MM.1S (cell line): ENCODE measurements around the gene FYN.

Source experiments
- DNase-seq: peaks from one replicate; pipeline ENCODE4 v3.0.0-alpha.2; 2015
- H2AFZ ChIP-seq: fragments of 300-600 bp; sonication (generic); 2 replicates; pipeline ENCODE4 v1.6.0; 2016; ENCODE audit warnings: antibody characterized with exemption, low read length
- H3F3A ChIP-seq: fragments of 300-600 bp; sonication (generic); 2 replicates; pipeline ENCODE4 v1.6.1; 2016; ENCODE audit warnings: mild to moderate bottlenecking, antibody characterized with exemption, low read length, moderate library complexity, mixed read lengths; ENCODE audit not compliant: insufficient read depth
- H3K27ac ChIP-seq: fragments of 300-600 bp; sonication (generic); 2 replicates; pipeline ENCODE4 v1.5.1; 2016; ENCODE audit warnings: mild to moderate bottlenecking, low read length
- H3K27me3 ChIP-seq: fragments of 300-600 bp; sonication (generic); replicated peaks from 2 replicates; pipeline ENCODE4 v1.6.0; 2016; ENCODE audit warnings: low read length; ENCODE audit not compliant: insufficient read depth
- H3K36me3 ChIP-seq: fragments of 300-600 bp; sonication (generic); replicated peaks from 2 replicates; pipeline ENCODE4 v1.6.1; 2016; ENCODE audit warnings: mild to moderate bottlenecking, low read length, mixed read lengths; ENCODE audit not compliant: insufficient read depth
- H3K4me1 ChIP-seq: fragments of 300-600 bp; sonication (generic); 2 replicates; pipeline ENCODE4 v1.6.1; 2016; ENCODE audit warnings: low read length, mixed read lengths
- H3K4me2 ChIP-seq: fragments of 300-600 bp; sonication (generic); 2 replicates; pipeline ENCODE4 v1.6.0; 2016; ENCODE audit warnings: low read depth, low read length
- H3K4me3 ChIP-seq: fragments of 300-600 bp; sonication (generic); 2 replicates; pipeline ENCODE4 v1.5.1; 2016; ENCODE audit warnings: low read length, mixed read lengths
- H3K79me2 ChIP-seq: fragments of 300-600 bp; sonication (generic); 2 replicates; pipeline ENCODE4 v1.6.1; 2016; ENCODE audit warnings: mixed run types, low read length, mixed read lengths
- H3K9ac ChIP-seq: fragments of 300-600 bp; sonication (generic); 2 replicates; pipeline ENCODE4 v1.6.1; 2016; ENCODE audit warnings: low read length, mixed read lengths
- H3K9me2 ChIP-seq: fragments of 300-600 bp; sonication (generic); replicated peaks from 2 replicates; pipeline ENCODE4 v1.6.1; 2016; ENCODE audit warnings: mild to moderate bottlenecking, low read length, mixed read lengths; ENCODE audit not compliant: insufficient read depth
- H3K9me3 ChIP-seq: fragments of 300-600 bp; sonication (generic); replicated peaks from 2 replicates; pipeline ENCODE4 v1.6.1; 2016; ENCODE audit warnings: mild to moderate bottlenecking, low read length, mixed read lengths; ENCODE audit not compliant: insufficient read depth
- H4K20me1 ChIP-seq: fragments of 300-600 bp; sonication (generic); 2 replicates; pipeline ENCODE4 v1.6.1; 2016; ENCODE audit warnings: mild to moderate bottlenecking, low read length, moderate library complexity, mixed read lengths; ENCODE audit not compliant: insufficient read depth
- EZH2 ChIP-seq: fragments of 300-600 bp; sonication (generic); optimal IDR thresholded peaks from 2 replicates; pipeline ENCODE3; 2017; ENCODE audit warnings: low read depth, mild to moderate bottlenecking, antibody characterized with exemption, low read length, mixed read lengths
- EZH2phosphoT487 ChIP-seq: fragments of 300-600 bp; sonication (generic); IDR thresholded peaks from 2 replicates; pipeline ENCODE4 v1.6.1; 2018; ENCODE audit warnings: antibody characterized with exemption, low read length
- TF ChIP-seq, protein P1 (sequence below): fragments of 300-600 bp; sonication (generic); IDR thresholded peaks from 2 replicates; pipeline ENCODE4 v1.5.1; 2016; ENCODE audit warnings: antibody characterized with exemption, low read length, mixed read lengths

FYN gene

DNA sequence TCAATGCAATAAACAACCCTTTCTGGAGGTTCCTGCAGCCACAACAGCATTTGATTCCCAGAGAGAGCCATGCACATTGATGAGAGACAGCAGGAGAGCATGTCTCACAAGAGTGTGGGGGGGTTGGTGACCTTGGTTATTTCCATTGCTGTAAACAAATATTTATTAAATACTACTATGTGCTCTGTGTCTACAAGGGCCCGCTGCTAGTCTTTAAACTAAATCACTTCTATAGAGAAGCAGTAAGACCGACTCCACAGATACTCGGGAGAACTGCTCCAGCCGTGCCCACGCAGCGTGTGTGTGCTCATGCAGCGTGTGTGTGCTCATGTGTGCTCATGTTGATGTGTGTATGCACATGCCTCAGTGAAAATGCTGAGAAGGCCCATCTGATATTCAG, 184.9 kb downstream of the FYN start:
- no peak for DNase-seq
- H4K20me1 ChIP-seq = no peaks in the 10 kb centered on the region
- H3K4me3 ChIP-seq = no peak overlapping the region
- no peak overlapping the region for H3K9ac ChIP-seq
- no peak overlapping the region for H3K4me2 ChIP-seq
- no peaks in the 10 kb centered on the region for H3K79me2 ChIP-seq
- H3K27me3 ChIP-seq = no peaks in the 10 kb centered on the region
- no peak overlapping the region for H2AFZ ChIP-seq
- TF ChIP-seq EZH2phosphoT487 (no peak), EZH2 (no peak)
- TF ChIP-seq, protein P1, sequence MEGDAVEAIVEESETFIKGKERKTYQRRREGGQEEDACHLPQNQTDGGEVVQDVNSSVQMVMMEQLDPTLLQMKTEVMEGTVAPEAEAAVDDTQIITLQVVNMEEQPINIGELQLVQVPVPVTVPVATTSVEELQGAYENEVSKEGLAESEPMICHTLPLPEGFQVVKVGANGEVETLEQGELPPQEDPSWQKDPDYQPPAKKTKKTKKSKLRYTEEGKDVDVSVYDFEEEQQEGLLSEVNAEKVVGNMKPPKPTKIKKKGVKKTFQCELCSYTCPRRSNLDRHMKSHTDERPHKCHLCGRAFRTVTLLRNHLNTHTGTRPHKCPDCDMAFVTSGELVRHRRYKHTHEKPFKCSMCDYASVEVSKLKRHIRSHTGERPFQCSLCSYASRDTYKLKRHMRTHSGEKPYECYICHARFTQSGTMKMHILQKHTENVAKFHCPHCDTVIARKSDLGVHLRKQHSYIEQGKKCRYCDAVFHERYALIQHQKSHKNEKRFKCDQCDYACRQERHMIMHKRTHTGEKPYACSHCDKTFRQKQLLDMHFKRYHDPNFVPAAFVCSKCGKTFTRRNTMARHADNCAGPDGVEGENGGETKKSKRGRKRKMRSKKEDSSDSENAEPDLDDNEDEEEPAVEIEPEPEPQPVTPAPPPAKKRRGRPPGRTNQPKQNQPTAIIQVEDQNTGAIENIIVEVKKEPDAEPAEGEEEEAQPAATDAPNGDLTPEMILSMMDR = no peak
- no peaks in the 10 kb centered on the region for H3K9me3 ChIP-seq
- no peaks in the 10 kb centered on the region for H3K9me2 ChIP-seq
- H3K36me3 ChIP-seq = no peaks in the 10 kb centered on the region
- H3K4me1 ChIP-seq = no peaks in the 10 kb centered on the region
- no peak overlapping the region for H3K27ac ChIP-seq
- H3F3A ChIP-seq = no peaks in the 10 kb centered on the region

DNA sequence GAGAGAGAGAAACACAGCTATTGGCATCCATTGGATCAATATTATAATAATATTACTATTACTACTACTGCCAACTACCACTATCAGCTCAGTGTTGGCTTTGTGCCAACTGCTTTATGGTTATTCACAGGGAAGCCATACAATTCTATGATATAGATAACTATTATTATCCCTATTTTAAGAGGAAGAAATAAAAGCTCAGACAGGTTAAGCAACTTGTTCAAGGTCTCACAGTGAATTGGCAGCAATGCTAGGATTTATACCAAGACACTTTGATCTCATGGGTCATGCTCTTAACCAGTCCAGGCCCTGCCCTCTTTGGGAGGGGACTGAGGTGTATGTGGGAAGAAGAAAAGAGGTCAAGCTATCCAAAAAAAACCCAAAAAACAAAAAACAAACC, 185.6 kb downstream of the FYN start:
- no peak for TF ChIP-seq EZH2
- TF ChIP-seq EZH2phosphoT487 = no peak
- TF ChIP-seq, protein P1 = no peak
- Histone ChIP-seq H3K27me3 (no peaks in the 10 kb centered on the region), H3K4me3 (no peak overlapping the region), H3K4me1 (no peaks in the 10 kb centered on the region), H3K9ac (no peak overlapping the region), H4K20me1 (no peaks in the 10 kb centered on the region), H3K4me2 (no peak overlapping the region), H3K79me2 (no peaks in the 10 kb centered on the region), H3F3A (no peaks in the 10 kb centered on the region), H2AFZ (no peak overlapping the region), H3K9me2 (no peaks in the 10 kb centered on the region), H3K9me3 (no peaks in the 10 kb centered on the region), H3K36me3 (no peaks in the 10 kb centered on the region), H3K27ac (no peak overlapping the region)
- DNase-seq = no peak

GRCh38 chr6:111686932-111687266, 186.4 kb downstream of the FYN start:
- H3K27me3 ChIP-seq = no peaks in the 10 kb centered on the region
- no peak overlapping the region for H3K27ac ChIP-seq
- no peak overlapping the region for H3K4me2 ChIP-seq
- H3K4me1 ChIP-seq = no peaks in the 10 kb centered on the region
- TF ChIP-seq EZH2 = no peak
- no peaks in the 10 kb centered on the region for H3K79me2 ChIP-seq
- H3K4me3 ChIP-seq = no peak overlapping the region
- no peaks in the 10 kb centered on the region for H4K20me1 ChIP-seq
- no peaks in the 10 kb centered on the region for H3K9me3 ChIP-seq
- H3K9me2 ChIP-seq = no peaks in the 10 kb centered on the region
- H3K36me3 ChIP-seq = no peaks in the 10 kb centered on the region
- no peak overlapping the region for H3K9ac ChIP-seq
- no peak overlapping the region for H2AFZ ChIP-seq
- no peak for DNase-seq
- no peaks in the 10 kb centered on the region for H3F3A ChIP-seq

DNA sequence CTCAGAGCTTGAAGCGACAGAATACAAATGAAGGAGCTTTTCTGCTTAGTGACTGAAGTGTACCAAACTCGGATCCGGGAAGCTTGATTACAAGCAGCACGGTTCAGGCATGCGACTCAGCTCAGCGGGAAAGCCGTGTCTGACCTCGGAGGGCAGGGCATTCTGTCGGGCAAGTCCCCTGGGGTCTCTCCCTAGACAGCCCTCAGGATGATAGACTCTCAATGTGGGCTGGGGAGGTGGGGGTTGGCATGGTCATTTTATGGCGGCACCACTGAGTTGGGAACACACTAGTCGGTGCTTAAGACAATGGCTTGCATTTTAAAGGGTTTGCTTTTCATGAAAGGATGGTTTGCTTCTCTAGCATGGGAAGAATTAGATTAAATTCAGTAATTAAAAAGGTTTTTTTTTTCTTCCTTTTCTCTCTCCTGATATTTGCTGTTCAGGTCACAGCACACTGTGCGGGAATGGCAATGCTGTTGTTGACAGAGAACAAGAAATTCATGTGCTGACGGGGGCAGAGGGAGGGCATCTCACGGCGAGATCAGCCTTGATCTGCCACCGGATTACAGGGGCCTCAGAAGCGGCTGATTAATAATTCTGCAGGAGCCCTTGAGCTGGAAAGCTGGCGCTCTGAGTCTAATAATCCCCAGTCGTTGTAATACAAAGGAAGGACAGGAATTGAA, 186.9 kb downstream of the FYN start:
- Histone ChIP-seq H3K27me3 (no peaks in the 10 kb centered on the region), H3K9ac (no peak overlapping the region), H3K9me2 (no peaks in the 10 kb centered on the region), H3F3A (no peaks in the 10 kb centered on the region), H3K79me2 (no peaks in the 10 kb centered on the region), H2AFZ (no peak overlapping the region), H3K9me3 (no peaks in the 10 kb centered on the region), H3K4me1 (no peaks in the 10 kb centered on the region), H3K4me2 (no peak overlapping the region), H3K4me3 (no peak overlapping the region), H4K20me1 (no peaks in the 10 kb centered on the region), H3K36me3 (no peaks in the 10 kb centered on the region), H3K27ac (no peak overlapping the region)
- DNase-seq = no peak
- no peak for TF ChIP-seq EZH2phosphoT487
- no peak for TF ChIP-seq EZH2
- TF ChIP-seq, protein P1 = no peak
